IPS DF 4.7 (cell line): Measurements from ENCODE around the gene DOCK11.

Source experiments
- DNase-seq: peaks from one replicate; pipeline ENCODE4 v3.0.0-alpha.2; 2013; ENCODE audit warnings: low spot score; ENCODE audit errors: extremely low read depth

Gene DOCK11

DNA sequence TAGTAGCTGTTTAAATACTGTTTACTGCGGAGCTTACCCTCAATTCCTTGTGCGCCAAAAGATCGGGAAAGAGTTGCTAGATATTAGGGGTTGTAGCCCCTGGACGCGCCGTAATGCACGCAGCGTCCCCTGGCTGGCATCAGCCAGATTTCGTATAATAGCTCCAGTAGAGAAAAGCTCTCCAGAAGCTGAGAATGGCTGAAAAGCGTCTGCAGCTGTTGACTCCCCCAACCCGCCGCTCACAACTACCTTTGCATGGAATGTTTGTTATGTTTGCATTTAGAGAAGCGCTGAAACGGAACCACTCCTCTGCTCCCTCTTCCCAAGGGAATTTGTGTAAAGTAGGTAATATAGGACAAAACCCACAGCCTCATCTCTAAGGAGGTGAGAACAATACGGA lies 3.7 kb downstream of the DOCK11 start:
- DNase-seq = no peak

DNA sequence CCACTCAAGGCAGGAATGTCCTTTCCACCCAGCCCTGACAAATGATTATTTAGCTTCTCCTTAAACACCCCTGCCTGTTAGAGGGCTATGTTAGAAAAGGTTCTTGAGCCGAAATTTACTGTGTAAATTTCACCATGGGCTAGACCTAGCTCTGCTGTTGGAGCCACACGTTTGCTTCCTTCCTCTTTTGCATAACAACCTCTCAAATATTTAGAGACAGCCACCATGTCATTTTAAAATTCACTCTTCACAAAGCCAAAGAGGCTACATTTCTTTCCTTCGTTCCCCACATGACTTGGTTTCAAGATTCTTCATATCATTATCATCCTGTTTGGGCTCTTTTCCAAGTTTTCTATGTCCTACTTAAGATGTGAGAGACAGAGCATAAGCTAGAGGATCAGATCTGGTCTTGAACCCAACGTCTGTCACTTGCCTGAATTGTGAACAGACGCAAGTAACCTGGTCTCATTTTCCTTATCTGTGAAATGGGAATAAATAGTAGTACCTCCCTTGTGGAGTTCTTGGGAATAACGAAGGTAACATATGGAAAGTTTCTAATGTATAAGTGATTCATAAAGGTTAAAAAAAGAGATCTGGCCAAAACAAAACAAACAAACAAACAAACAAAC lies 6.7 kb downstream of the DOCK11 start:
- no peak for DNase-seq

DNA sequence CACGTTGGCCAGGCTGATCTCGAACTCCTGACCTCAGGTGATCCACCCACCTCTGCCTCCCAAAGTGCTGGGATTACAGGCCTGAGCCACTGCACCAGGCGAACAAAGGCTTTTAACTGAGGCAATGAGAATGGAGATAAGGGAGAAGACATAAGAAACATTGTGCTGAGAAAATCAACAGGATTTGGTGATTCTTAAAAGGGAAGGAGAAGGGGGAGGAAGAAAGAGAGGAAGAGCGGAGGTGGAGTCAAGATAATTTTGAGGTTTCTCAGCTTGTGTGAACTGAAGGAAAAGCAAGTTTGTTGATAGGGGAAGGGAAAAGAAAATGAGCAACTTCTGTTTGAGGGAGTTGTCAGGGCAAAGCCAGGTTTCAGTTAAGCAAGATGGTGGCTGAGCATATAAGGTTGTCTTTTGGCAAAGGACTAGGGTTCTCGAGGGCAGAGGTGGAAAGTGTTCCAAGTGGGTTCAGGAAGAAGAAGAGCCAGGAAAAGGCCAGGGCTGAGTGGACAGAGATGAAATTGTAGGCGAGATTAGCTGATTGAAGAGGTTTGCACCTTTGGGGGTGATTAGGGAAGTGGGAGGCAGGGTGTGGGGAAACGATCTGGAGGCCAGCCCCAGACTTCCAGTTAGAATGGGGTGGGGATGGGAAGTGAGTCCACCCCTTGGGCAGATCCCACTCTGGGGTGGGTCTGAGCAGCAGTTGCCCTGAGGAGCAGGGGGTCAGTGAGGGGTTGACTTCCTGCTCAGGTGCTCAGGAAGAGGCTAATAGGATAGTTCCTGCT lies 7.8 kb downstream of the DOCK11 start:
- DNase-seq = no peak

DNA sequence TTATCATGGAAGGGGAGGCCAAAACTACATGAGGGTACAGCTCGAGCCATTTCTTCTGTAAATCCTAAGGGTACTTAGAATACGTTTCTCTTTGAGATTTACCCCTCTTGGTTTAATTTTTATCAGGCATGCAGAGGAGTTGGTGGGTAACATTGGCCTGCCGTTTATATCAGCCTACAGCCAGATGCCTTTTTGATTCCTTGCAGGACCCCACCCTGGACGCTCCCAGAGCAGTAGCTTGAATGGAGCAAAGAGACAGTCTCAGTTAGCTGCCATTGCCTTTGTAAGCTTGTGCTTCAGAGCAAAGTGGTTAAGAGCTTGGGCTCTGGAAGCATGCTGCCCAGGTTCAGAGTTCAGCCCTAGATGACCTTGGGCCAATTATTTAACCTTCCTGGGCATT lies 9.0 kb downstream of the DOCK11 start:
- no peak for DNase-seq

DNA sequence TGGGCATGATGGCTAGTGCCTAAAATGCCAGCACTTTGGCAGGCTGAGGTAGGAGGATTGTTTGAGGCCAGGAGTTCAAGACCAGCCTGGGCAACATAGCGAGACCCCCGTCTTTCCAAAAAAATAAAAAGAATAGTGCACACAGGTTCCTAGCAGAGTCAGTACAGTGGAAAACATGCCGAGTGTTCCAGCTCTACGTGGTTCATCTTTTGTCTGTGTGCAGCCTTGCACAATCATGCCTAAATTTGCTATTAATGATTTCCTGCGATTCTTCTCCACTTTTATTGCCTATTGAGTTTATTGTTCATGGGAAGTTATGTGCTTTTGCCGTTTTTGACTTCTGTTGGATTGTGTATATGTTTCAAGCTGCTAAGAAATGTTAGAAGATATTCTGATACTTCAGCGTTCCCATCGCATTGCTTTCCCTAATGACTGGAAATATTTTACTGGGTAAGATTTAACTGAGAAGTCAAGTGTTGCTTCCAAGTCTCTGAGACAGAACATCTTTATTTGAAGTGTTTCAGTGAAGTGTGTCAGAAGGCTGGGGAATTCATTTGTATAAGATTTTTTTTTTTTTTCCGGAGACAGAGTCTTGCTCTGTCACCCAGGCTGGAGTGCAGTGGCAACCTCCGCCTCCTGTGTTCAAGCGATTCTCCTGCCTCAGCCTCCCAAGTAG lies 11.3 kb downstream of the DOCK11 start:
- no peak for DNase-seq

DNA sequence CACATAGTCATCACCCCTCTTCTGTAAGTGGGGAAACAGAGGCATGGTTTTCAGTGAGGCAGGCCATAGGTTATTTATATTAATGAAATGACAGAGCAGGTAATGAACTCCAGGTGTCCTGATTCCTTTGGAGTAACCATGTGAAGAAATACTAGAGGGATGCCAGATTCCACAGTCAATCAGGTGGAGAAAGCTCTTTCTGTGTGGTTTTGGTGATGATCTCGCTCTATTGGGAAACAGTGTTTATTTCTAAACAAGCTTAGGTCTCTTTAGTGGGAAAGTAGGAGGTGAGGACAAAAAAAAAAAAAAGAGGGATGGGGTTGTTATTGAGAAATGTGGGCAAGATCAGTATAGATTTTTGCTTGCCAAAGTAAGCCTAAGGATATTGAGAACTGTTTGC lies 12.2 kb downstream of the DOCK11 start:
- DNase-seq = no peak

DNA sequence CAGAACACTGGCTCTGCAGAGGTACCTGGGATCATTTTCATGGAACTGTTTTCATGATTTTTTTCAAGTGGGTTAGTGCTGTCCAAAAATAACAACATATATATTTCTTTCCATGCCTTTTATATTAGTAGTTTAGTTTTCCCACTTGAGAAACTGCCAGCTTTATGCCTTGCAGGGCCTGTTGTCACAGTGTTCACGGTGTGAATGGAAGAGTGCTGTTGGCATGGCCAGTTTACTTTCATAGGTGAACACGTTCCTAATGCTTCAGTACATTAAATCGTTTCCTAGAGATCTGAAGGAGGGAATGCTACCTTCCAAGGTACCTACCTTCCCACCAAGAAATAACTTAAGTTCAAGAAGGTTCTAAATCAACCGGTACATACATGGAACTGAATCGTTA lies 12.6 kb downstream of the DOCK11 start:
- no peak for DNase-seq

DNA sequence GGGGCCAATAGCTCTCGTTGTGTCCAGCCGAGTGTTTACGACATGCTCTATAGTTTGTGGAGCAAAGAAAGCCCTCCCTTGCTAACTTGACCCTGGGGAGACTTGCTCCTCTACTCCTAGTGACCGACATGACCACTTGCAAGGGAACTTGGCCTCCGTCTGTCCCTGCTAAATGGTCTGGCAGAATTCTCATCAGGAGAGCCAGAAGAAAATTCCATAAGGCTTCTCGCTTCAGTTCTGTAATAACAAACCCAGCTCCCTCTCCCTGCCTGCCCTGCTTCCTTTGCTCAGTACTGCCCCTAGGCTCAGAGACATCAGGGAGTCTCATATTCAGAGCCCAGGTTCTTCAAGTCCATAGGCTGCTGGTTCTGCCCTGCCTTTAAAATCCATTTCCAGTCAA lies 13.0 kb downstream of the DOCK11 start:
- DNase-seq = no peak

DNA sequence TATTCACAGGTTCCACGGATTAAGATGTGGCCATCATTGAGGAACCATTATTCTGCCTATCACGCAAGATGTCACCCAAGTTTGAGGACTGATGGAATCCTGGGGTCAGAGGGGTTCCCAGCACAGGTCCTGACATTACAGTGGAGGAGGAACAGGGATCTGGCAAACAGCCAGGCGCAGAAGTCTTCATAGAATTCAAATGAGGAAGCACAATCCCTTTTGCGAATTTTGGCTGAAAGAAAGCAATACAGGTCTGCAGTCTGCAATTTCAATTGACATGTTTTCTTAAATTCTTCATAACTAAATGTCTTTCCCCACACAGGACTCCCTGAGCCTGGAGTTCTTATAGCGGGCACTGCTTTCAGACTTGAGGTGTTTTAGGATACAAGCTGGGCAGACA lies 14.5 kb downstream of the DOCK11 start:
- no peak for DNase-seq

DNA sequence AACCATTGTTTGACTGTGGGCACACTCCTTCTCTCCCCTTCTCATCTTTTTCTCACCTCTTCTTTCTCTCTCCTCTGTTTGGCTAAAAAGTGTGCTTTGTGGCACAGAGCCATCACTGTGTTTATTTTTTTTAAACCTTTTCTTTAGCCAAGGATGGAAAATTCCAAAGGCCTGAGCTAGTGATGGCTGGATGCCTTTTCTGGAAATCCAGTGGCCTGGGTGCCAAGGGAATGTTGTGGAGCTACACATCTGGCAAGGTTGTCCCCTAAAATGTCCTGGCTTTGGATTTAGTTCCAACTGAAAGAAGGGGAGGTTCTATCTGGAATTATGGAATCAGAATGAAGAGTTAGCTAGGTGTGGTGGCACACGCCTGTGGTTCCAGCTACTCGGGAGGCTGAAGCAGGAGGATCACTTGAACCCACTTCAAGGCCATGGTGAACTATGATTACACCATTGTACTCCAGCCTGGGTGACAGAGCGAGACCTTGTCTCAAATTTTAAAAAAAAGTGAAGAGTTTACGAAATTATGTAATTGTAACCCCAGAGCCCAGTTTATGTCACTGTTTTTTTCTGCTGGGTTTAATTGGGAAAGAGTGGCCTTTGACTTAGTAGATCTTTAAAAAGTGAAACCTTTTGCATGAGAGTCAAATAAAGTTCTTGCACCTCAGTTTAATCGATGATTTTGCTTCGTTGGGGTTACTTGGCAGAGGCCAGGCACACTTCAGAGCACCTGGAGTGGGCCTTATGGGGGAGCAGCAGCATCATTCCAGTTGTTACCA lies 17.7 kb downstream of the DOCK11 start:
- DNase-seq = no peak

DNA sequence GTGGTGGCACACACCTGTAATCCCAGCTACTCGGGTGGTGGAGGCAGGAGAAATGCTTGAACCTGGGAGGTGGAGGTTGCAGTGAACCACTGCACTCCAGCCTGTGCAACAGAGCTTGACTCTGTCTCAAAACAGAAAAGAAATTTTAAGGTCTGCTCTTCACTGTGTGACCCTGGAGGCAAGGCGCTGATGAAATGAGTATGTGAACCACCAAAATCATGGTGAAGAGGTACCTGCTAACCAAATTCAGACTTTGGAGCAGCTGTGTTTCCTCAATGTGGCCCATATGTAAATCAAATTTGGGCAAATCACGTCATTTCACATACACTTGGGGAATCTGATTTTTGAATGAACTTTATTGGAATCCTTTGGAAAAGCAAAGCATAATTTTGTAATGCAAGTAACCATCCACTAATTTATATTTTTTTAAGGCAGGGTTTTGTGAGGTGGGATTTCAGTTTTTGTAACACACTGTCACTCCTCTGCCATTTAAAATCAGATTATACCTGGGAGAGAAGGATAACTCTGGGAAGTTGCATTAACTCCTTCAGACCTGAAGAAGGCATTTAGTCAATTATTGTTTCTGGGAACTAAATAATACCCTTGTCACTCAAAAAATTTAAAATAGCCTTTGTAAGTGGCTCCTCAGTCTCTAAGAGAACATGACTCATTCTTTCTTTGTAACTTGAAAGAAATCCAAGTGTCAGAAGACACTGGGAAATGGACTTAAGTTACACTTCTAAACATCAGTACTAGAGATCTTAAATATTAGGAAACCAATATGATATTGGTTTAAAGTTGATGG lies 24.0 kb downstream of the DOCK11 start:
- DNase-seq = no peak

DNA sequence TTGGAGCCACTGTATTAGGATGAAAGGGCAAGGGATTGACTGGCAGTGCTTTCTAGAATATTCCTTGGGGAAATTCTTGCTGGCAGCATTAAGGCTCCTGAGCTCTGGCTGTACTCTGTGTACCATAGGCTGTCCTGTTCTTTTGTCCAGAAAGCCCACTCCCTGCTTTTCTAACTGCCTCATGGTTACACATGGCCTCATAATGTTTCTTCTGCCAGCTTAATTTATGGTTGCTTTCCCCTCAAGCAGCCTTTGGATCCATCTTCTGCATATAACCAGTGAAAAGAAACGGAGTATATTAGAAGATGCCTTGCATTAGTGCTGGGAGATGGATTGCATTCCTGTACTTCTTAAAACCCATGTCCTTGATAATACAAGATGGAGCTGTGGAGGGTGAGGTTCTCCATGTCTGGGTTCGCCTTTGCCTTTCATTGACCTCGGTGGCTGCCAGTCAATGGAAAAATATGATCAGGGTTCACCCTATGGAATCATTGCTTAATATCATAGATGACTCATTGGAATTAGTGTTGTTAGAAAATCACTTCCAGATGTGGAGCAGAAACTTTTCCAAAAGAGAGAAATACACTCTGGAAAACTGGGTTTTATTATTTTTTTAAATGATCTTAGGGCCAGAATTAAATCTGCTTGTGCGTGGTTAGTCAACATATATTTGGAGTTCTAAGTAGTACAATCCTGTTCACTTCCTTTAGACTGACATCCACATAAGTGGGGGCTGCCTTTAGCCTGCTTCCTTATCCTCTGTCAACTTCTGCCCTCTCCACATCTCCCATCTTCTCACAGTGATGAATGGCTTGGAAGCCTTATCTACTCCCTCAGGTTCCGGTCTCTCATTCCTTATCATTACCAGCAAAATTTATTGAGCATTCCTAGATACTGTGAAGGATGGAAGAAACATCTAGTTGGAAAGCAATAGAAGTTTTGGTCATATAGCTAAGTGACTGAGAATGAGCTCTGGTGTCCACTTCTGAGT lies 24.9 kb downstream of the DOCK11 start:
- no peak for DNase-seq

DNA sequence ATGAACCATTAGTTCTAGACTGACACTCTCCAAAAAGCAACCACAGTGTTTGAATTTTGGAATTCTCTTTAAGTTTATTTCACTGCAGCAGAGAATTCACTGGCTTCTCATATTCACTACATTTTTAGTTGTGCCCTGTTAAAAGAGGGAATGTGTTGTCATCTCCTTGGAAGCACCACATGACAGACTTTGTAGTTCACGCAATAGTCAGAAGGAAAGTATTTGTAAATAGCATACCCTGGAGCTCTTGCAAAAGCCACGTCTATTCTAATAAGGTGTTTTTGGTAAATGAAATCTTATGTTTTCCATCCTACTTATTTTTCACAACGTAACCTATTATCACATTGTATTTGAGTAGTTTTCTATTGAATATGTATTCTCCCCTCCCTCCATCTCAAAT lies 25.8 kb downstream of the DOCK11 start:
- DNase-seq = no peak

DNA sequence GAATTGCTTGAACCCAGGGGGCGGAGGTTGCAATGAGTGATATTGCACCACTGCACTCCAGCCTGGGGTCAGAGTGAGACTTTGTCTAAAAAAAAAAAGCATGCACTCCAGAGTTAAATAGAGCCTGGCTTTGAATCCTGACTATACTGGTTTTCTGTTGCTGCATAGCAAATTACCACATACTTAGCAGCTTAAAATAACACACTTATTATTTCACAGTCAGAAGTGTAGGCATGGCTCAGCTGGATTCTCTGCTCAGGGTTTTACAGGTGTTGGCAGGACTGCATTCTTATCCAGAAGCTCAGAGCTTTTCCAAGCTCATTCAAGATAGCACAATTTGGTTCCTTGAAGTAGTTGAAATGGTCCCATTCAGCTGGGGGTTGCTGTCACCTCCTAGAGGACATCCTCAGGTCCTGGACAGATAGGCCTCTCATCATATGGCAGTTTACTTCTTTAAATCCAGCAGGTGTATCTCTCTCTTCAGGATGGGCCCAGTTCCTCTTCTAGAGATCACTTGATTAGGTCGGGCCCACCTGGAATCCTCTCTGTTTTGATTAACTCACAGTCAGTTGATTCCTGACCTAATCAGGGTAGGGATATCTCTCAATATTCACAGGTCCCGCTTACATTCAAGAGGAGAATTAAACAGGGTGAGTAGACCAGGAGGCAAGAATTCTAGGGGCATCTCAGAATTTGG lies 26.8 kb downstream of the DOCK11 start:
- DNase-seq = no peak

DNA sequence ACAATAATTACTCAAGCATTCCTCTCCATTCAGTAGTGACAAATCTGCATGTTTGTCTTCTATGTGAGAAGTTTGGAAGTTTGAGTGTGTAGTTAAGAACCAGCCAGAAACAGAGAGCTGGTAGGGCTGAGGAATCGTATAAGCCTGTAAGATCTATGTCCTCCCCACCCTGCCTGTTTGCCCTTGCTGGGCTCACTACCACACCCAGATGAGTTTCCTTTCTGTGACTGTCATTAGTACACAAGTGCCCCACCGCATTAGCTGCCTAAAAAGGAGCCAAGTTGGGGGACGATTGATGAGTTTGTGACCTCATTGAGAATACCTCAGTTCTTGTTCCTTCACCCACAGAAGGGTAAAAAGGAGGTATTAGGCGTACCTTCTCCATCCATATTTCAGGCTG lies 28.3 kb downstream of the DOCK11 start:
- DNase-seq = no peak

DNA sequence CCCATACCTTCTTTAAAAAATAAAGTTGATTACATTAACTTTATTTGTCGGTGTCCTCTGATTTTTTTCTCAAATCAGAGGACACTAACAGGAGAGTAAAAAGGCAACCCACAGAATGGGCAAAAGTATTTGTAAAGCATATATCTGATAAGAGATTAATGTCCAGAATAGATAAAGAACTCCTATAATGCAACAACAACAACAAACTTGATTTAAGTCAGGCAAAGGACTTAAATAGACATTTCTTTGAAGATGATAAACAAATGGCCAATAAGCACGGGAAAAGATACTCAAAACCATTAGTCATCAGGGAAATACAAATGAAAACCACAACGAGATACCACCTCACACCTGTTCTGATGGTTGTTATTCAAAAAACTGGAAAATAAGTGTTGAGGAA lies 28.7 kb downstream of the DOCK11 start:
- DNase-seq = no peak

DNA sequence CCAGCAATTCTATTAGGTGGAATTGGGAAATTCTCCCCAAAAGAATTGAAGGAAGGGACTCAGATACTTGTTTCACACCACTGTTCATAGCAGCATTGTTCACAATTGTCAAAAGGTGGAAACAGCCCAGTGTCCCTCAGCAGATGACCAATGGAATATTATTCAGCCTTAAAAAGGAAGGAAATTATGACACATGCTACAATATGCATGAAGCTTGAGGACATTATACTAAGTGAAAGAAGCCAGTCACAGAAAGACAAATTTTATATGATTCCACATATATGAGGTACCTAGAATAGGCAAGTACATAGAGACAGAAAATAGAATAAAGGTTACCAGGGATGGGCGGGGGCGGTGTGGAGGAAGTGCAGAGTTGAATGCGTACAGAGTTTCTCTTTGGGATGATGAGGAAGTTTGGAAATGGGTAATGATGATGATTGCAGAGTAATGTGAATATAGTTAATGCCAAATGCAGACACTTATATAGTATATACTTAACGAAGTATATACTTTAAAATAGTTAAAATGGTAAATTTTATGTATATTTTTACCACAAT lies 29.6 kb downstream of the DOCK11 start:
- no peak for DNase-seq

DNA sequence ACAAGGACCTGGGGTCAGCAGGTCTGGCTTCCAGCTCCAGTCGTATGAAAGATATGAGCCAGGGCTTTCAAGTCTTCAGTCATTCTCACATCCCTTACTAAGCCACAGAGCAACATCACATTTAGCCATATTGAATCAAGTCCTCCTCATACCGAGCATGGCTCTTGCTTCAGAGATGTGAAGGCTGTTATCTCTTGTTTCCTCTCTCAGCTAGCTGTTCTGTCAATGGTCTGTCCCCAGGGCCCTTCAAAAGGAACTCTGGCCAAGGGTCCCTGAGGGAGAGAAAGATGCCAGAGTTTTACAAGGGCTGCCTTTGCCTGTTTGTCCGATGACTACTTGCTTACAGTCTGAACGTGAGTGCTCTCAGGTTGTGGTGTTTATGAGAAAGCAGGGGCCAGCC lies 30.5 kb downstream of the DOCK11 start:
- DNase-seq = no peak
